Activated CD4-positive, CD25-positive, alpha-beta regulatory T cell (primary cell): ENCODE data around the gene LSM5.
"Not testable (repeated sequence)": the region's sequence is repeated elsewhere in the genome, so short reads cannot be mapped to it uniquely, and the experiment has no call there.

ENCODE experiments used
- DNase-seq, 4 experiments: peaks; one replicate each; lab custom pipeline; 2025; lab: John Stamatoyannopoulos, UW

LSM5 gene

DNA sequence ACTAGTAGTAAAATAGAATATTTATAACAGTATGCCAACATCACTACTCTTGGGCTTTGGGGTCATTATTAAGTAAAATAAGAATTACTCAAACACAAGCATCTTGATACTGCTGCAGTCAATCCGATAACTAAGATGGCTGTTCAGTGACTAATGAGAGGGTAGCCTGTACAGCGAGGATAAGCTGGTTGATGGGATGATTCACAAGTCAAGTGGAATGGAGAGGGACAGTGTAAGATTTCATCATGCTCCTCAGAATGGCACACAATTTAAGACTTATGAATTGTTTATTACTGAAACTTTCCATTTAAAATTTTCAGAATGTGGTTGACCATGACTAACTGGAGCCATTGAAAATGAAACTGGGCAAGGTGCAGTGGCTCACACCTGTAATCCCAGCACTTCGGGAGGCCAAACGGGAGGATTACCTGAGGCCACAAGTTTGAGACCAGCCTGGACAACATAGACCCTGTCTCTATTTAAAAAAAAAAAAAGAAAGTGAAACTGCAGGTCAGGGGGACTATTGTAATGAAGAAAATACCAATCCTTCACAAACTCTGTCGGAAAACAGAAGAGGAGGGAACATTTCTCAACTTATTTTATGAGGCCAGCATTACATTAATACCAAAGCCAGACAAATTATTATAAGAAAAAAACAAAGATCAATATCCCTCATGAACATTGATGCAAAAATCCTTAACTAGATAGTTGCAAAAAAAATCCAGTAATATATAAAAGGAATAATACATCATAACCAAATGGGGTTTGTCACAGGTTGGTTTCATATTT, 16.3 kb upstream of the LSM5 start:
- no peak for DNase-seq

DNA sequence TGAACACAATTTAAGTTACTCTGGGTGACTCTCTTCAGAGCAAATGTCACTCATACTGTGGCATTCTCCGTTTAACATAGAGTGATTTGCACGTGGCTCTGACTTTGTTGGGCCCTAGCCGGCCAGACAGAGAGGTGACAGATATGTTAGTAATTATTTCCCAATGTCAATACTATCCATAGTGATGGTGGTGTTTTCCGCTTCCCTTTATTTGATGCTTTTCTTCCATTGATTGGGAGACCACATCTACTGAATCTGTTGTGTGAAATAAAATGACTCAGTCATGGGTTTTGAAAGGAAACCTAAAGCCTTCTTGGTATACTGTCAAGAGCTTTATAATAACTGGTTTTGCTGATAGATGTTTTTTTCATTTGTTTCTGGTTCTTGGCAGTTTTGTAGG, 12.5 kb upstream of the LSM5 start:
- DNase-seq: no peak

DNA sequence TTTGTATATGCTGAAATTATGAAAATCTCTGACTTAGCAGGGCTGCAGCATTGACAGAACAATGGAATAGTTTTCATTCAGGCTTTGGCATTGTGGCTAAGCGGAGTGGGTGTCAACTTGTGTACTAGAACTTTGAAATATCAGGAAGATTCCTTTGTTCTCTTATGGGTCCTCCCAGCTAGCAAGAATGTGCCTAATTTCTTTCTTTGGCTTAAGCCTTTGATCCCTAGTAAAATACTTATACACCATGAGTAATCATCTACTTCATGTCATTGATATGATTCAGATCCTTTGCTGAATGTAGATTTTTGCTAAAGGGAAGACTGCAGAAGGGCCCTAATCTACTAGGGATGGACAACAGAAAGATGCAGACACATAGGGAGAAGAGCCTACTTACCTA, 11.3 kb upstream of the LSM5 start:
- DNase-seq: no peak

DNA sequence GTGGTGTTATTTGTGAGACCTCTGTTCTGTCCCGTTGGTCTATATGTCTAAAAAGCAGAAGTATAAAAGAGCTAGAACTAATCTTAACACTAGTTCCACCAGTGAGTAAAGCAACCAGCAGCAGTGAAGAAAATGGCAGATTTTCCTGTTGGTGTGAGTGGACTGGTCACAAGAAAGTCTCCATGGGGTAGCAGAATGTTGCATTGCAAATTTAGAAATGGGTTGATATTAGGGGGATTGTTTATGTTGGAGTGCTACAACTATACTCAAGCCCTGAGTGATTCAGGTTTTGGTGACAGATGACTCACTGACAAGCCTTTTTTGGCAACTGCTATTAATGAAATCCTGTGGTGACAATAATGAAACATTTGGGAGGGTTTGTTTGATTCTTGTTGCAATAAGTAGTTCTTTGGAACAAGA, 10.8 kb upstream of the LSM5 start:
- no peak for DNase-seq

DNA sequence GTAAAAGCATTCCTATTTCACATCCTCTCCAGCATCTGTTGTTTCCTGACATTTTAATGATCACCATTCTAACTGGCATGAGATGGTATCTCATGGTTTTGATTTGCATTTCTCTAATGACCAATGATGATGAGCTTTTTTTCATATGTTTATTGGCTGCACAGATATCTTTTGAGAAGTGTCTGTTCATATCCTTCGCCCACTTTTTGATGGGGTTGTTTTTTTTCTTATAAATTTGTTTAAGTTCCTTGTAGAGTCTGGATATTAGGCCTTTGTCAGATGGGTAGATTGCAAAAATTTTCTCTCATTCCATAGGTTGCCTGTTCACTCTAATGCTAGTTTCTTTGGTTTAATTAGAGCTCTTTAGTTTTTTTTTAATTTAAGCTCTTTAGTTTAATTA, 10.0 kb upstream of the LSM5 start:
- DNase-seq: not testable (repeated sequence)

DNA sequence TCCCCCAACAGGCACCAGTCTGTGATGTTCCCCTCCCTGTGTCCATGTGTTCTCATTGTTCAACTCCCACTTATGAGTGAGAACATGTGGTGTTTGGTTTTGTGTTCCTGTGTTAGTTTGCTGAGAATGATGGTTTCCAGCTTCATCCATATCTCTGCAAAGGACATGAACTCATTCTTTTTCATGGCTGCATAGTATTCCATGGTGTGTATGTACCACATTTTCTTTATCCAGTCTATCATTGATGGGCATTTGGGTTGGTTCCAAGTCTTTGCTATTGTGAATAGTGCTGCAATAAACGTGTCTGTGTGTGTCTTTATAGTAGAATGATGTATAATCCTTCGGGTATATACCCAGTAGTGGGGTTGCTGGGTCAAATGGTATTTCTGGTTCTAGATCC, 9.6 kb upstream of the LSM5 start:
- not testable (repeated sequence) for DNase-seq

DNA sequence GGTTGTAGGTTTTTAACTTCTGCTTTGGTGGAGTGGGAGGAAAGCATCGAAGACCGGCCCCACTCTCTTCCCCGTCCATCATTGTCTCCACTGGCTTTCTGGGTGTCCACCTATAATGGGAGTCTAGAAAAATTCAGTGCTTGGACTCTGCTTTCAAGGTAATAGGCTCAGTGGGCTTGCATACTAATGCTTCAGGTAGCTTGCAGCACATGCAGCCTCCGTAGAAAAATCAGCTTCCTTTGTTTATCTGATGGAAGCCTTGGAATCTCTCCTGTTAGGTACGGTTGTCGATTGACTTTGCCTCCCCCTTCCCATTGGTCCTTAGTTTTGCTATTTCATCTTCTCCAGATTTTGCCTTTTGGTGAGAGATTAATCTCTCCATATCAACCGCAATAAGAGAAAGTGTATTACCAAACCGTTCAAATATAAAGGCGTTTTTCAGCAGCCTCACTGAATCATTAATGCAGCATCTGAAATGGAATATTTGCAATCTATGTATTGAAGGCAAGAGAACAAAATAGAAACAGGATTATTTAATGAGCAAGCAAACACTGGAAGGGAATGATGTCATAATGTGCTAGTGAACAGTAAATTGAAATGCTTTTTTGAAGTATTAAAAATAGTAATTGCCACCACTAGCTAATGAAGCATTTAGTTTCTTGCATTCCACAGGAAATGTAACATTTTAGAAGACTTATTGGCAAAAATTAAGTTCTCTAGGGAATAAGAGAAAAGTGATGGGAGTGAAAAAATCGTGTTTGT, 6.1 kb upstream of the LSM5 start:
- DNase-seq: no peak

DNA sequence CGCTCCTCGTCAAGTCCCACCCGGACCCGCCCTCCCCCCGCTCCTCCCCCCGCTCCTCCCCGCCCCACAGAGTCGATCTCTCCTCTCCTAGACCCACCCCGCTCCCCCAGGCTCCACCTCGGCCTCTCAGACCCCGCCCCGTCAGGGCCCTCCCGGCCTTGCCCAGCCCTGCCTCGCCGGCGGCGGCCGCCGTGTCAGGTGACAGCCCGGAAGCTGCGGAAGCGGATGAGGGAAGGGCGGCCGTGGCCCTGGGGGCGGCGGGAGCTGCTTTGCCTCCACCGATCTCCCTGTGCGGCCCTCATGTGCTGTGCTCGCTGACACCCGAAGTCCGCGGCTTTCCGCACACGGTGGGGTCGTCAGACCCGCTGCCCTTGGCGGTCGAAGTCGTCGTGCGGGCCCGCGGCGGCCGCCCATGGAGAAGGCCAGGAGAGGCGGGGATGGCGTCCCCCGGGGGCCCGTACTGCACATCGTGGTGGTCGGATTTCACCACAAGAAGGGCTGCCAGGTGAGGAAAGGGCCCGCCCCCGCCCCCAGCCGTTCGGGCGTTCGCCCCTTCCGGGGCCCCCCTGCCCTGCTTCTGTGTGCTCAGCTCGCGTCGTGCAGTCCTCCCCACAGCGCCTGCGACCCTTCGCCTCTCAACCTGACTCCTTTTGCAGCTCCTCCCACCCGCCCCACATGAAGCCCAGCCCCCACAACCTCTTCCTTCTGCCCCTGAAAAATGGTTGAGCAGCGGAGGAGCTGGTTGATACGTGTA, 5.3 kb upstream of the LSM5 start, which contains the start of gene AVL9:
Gene AVL9, plus strand, starts transcription at position 192 of the 754 bp plus-strand sequence. Its CDS starts 221 bp downstream, at position 413.
- DNase-seq: peak; percentile 97 to 99 (median 98)

DNA sequence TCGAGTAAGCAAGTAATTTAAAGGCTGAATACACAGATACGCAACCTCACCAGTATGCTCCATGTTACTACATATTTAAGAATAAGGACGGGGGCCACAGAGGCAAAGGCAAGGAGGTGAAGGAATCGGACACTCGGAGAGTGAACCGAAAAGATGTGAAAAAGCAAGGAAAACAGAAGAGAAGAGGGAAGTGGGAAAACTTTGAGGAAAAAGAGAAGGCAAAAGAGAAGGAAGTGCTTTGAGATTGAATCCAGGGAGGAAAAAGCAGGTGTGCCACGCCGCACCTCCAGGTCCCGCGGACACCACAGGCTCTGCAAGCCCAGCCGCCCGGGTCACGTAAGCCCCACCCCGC, 4.7 kb upstream of the LSM5 start:
- no peak for DNase-seq

DNA sequence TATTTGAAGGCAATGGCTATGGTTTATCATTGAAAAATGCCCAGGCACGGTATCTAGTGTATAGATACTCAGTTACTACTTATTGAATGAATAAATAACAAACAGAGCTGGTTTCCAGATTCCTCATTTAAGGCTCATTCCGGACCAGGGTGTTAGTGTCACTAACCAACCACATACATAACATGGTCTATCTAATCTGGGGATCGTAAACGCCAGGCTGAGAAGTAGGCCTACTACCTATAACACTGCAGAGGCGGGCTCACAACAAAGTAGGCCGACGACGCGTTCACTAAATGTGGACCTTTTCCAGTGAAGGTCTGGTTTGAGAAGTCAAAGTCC, 423 bp downstream of the LSM5 start:
- no peak for DNase-seq

DNA sequence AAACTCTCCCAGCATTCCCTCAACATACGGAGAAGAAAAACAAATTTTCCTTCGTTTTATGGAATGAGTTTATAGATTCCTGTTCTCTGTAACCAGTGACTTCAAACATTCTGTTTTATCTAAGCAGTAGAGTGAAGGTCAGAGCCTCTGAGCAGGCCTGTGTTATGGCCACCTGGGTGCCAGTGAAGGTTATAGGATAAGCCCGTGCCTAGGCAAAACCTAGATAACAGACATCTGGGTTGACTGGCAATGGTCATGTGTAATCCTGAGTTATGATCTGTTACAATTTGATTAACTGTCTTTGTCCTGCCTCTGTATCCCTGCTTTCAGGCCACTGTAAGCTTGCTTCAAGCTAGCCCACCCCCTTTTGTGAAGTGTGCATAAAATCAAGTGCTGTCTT, 8.3 kb downstream of the LSM5 start:
- no peak for DNase-seq

DNA sequence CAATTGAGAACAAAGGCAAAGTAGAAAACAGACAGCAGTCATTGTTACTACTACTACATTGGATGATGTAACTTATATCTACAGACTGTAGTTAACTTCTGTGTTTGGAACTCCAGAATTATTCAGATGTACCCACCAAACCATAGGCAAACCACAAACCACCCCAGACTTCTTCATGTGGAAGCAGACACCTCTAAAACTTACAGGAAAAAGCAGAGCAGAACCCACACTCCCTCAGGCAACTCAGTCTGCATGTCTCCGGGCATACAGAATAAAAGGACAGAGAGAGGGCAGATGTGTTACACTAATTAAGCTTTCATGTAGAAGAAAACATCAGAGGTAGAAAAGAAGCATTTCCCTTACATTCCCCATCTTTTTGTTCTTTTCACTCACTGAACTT, 9.0 kb downstream of the LSM5 start:
- DNase-seq: no peak

DNA sequence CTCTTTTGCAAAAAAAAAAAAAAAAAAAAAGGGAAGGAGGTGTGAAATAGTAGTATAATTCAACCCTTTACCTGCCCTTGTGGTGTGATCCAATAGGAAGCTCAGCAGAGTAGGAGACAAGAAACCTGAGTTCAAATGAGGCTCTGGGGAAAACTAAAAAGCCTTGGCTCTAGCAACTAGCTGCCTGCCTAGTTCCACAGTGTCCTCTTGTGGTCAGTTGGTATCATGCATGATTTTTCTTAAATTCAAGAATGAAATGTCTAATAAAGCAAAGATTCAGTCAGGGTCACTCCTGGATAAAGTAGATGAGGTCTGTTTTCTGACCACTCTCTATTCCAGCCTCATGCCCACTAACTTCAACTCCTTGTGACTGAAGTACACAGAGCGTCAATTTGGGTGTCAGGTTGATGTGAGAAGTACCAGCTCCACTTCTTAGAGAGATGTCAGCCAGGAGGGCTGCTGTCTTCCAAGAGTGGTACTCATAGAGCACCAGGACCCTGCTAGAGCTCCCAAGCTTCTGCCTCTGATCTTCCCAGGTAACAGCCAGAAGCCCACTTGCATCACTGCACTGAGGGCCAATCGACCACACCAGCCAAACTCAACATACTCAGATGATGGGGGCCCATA, 10.5 kb downstream of the LSM5 start:
- DNase-seq: no peak

DNA sequence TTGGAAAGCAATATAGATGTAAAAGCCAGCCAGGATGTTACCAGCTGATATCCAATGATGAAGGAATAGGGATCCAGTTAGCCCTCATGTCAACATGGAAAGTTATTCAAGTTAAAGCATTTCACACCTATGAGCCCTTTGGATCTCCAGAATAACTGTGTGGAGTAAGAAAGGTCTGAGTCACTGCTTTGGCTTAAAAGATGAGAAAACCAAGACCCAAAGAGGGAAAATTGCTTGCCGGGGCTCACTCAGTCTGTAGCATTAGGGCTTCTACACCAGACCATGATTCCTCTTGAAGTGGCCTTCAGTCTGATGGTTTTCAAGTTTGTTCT, 12.6 kb downstream of the LSM5 start:
- DNase-seq: no peak

DNA sequence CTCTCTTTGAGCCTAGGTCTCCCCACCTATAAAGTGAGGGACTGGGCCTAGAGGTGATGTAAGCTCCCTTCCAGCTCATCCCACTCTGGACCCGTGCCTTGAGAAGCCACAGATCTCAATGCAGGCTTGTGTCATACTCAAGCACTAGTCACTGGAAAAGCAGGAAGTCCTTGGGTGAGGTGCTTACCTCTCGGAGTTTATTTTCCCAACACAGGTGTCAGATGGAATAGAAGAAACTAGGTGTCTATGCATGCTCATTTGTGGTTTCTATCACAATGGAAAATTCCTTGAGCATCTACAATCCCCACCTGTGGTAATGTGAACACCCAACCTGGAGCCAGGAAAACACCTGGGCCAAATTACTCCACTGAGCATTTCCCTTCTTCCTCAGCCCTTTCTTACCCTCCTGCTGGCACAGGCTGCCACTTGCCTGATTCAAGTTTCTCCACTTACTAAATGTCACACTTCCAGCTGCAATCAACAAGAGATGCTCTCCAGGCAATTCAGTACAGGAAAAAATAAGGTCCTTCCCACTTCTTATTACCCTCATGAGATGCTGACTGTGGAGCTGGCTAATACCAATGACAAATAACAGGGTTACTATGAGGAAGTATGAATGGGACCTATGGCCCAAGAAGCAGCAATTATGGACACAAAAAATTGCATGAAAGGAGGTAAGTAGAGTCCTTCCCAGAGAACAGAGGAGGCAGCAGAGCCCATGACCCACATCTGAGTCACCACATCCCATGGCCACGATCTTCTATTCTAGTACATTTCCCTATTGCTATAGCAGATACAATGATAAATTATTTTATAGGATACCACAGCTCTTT, 13.1 kb downstream of the LSM5 start:
- DNase-seq: no peak

DNA sequence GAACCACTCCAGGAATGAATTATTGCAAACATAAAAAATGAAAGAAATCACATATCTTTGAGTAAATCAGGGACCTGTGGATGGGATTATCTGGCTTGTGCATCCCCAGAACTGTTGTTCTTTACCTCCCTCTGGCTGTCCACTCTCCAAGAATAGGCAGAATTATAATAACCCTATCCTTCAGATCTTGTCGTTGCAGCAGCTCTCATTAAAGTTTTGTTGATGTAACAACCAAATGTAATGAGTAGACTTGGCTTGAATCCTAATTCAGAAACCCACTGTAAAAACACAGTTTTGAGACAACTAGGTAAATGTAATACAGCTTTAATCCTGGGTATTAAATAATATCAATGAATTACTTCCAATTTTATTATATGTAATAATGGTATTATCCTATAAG, 16.2 kb downstream of the LSM5 start:
- DNase-seq: no peak

DNA sequence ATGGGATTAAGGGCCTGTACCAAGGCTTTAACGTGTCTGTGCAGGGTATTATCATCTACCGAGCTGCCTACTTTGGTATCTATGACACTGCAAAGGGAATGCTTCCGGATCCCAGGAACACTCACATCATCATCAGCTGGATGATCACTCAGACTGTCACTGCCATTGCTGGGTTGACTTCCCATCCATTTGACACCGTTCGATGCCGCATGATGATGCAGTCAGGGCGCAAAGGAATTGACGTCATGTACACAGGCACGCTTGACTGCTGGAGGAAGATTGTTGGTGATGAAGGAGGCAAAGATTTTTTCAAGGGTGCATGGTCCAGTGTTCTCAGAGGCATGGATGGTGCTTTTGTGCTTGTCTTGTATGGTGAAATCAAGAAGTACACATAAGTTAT, 18.2 kb downstream of the LSM5 start:
- DNase-seq: no peak

DNA sequence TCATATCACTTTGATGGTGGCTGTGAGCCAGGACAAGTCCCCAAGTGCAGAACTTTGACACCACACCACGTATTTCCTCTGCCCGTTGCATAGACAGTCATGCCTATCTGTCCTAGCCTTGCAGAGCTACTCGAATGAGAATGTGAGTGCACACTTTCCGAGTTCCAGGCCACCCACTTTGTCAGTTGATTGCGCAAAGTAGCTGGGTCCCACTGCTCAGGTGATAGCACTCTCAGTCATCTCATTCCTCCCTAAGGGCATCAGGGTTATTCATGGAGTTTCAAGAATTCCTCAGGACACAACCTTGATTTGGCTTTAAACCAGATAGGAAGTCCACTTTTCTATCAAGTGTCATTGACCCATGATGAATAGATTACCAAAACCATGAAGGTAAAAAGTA, 19.3 kb downstream of the LSM5 start:
- no peak for DNase-seq

DNA sequence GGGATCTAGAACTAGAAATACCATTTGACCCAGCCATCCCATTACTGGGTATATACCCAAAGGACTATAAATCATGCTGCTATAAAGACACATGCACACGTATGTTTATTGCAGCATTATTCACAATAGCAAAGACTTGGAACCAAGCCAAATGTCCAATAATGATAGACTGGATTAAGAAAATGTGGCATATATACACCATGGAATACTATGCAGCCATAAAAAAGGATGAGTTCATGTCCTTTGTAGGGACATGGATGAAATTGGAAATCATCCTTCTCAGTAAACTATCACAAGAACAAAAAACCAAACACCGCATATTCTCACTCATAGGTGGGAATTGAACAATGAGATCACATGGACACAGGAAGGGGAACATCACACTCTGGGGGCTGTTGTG, 20.2 kb downstream of the LSM5 start:
- not testable (repeated sequence) for DNase-seq

DNA sequence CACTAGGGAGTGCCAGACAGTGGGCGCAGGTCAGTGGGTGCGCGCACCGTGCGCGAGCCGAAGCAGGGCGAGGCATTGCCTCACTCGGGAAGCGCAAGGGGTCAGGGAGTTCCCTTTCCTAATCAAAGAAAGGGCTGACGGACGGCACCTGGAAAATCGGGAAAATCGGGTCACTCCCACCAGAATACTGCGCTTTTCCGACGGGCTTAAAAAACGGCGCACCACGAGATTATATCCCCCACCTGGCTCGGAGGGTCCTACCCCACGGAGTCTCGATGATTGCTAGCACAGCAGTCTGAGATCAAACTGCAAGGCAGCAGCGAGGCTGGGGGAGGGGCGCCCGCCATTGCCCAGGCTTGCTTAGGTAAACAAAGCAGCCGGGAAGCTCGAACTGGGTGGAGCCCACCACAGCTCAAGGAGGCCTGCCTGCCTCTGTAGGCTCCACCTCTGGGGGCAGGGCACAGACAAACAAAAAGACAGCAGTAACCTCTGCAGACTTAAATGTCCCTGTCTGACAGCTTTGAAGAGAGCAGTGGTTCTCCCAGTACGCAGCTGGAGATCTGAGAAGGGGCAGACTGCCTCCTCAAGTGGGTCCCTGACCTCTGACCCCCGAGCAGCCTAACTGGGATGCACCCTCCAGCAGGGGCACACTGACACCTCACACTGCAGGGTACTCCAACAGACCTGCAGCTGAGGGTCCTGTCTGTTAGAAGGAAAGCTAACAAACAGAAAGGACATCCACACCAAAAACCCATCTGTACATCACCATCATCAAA, 25.4 kb downstream of the LSM5 start:
- DNase-seq: not testable (repeated sequence)

DNA sequence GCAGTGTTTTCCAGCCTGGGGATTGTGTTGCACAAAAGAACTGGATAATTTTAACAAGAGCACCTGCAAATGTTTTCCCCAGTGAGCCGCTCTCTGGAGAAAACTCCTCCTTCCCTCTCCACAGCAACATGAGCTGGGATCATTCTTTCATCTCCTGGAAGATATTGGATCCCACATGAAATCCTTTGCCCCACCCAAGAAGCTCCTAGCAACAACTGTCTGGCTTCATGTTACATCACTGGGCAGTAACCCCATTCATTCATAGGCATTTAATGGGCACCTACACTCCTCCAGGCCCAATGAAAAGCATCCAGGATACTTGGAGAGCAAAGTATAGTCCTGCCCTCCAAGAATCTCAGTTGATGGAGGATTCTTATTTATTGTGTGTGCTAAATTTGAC, 27.2 kb downstream of the LSM5 start:
- DNase-seq: no peak
